ENCODE measurements around the gene ENTPD2.

The ENTPD2 gene

GRCh38 chr9:137011907-137012675 lies 41.8 kb downstream of the ENTPD2 start:
- H3K27ac ChIP-seq: no peak overlapping the region
- no peak overlapping the region for H3K4me3 ChIP-seq
- no peak for TF ChIP-seq CTCF (IDR thresholded peaks at IDR 0.05)
- no peak for DNase-seq (ENCODE audit: low spot score)

- Histone ChIP-seq H3K4me3 (no peak overlapping the region), H3K27ac (no peak overlapping the region)
- TF ChIP-seq CTCF (IDR thresholded peaks at IDR 0.05): no peak
- DNase-seq (ENCODE audit: low spot score): no peak
Measured at GRCh38 chr9:137011156-137011555, 42.7 kb downstream of the ENTPD2 start.

- DNase-seq (ENCODE audit: low spot score): no peak
Measured at GRCh38 chr9:137009938-137010732, 43.7 kb downstream of the ENTPD2 start.

GRCh38 chr9:137009217-137009616 lies 44.6 kb downstream of the ENTPD2 start:
- no peak for DNase-seq (ENCODE audit: low spot score)
- H3K27ac ChIP-seq: no peak overlapping the region
- no peak overlapping the region for H3K4me3 ChIP-seq
- TF ChIP-seq CTCF (IDR thresholded peaks at IDR 0.05): no peak

More at GRCh38 chr9:137009938-137010732, 43.7 kb downstream of the ENTPD2 start:
- H3K27ac ChIP-seq: no peak overlapping the region
- no peak for TF ChIP-seq CTCF (IDR thresholded peaks at IDR 0.05)
- H3K4me3 ChIP-seq: no peak overlapping the region

- no peak for DNase-seq (ENCODE audit: low spot score)
Measured at GRCh38 chr9:137008312-137008711, 45.5 kb downstream of the ENTPD2 start.

GRCh38 chr9:137007816-137008270 lies 46.0 kb downstream of the ENTPD2 start:
- DNase-seq (ENCODE audit: low spot score): no peak
- TF ChIP-seq CTCF (IDR thresholded peaks at IDR 0.05): no peak
- H3K4me3 ChIP-seq: no peak overlapping the region
- no peak overlapping the region for H3K27ac ChIP-seq

More at GRCh38 chr9:137008312-137008711, 45.5 kb downstream of the ENTPD2 start:
- Histone ChIP-seq H3K4me3 (no peak overlapping the region), H3K27ac (no peak overlapping the region)
- TF ChIP-seq CTCF (IDR thresholded peaks at IDR 0.05): no peak
